GM21526 (cell line): ENCODE measurements around the gene NPTXR.

Source experiments
- ATAC-seq: cut with Tn5 transposase; IDR thresholded peaks from one replicate; pipeline ENCODE4 v1.9.1; 2021; ENCODE audit warnings: moderate library complexity; ENCODE audit not compliant: unreplicated experiment, low FRiP score

Gene NPTXR

DNA sequence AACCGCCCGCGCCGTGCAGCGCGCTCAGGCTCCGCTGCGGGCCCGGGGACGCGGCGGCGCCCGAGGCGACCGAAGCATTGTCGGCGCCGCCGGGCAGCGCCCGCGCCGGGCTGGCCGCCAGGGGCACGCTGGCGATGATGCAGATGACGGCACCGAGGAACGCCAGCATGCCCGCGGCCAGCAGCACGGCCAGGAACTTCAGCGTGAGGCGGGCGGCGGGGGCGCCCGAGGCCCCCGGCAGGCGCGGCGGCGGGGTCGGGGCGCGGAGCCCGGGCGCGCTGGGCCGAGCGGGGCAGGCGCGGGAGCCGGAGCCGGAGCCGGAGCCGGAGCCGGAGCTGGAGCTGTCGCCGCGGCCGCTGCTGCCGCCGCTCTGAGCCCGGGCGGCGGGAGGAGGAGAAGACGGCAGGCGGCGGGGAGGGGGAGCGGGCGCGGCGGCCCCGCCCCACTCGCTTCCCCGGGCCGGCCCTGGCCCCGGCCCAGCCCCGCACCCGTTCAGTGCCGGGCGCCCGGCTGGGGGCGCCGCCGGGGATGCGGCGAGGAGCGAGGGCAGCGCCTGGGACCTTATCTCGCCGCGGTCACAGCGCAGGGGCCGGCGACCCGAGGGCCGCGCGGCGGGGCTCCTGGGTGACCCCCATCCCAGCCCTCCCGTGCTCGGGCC is at the start of gene NPTXR:
Gene NPTXR (minus strand): TSS at position 372 of the 658 bp plus-strand sequence.
- no peak for ATAC-seq

- ATAC-seq, result no peak
These were observed 47.4 kb upstream of the NPTXR start for GRCh38 chr22:38891256-38891655.

- no peak for ATAC-seq
These were observed 46.5 kb upstream of the NPTXR start for GRCh38 chr22:38890377-38890776.

- ATAC-seq, result no peak
These were observed 42.5 kb upstream of the NPTXR start for GRCh38 chr22:38886333-38886732.

- ATAC-seq, result no peak
These were observed 39.3 kb upstream of the NPTXR start for GRCh38 chr22:38882972-38883622.

- ATAC-seq, result no peak
These were observed 38.4 kb upstream of the NPTXR start for GRCh38 chr22:38881997-38882879.

- no peak for ATAC-seq
These were observed 37.6 kb upstream of the NPTXR start for GRCh38 chr22:38881464-38881871.

DNA sequence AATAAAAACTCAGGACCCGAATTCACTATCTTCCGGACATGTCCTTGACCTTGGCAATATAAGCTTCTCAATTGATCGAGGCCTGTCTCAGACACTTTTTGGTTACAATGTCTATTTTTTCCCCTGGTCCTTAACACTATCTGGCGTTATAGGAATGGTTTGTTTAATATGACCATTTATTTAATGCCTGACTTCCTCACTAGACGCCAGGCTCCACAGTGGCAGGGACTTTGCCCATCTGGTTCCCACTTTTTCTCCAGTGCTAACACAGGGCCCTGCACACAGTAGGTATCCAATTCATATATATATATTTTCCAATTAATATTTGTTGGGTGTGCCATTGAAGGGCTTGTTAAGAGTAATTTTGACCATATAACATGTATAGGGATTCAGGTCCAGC is 36.1 kb upstream of the NPTXR start:
- no peak for ATAC-seq

DNA sequence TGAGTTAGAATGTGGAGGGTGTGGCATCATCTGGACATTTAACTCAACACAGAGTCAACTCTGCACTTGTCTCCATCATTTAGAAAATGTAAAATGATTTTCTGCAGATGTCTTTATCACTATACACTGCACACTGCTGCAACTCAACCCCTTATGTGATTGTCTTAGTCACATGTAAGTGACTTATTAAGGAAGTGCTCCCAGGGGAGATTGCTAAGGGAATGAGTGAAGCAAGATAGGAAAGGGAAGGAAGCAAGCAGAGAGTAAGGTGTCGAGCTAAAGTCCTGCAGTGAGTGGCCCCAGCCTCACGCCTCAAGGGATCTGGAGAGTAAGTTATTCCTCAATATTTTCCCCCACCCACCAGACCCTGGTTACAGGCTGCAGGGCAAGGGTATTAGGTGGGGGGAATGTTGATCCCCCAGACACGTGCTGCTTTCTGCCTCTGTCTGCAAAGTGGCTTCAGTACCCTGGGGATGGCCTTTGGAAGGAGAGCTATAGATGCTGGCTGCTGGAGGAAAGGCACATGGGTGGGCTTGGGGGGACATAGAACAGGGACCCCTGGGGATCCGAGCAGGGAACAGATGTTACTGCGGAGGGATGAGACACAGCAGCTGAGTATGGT is 35.4 kb upstream of the NPTXR start:
- ATAC-seq, result no peak

DNA sequence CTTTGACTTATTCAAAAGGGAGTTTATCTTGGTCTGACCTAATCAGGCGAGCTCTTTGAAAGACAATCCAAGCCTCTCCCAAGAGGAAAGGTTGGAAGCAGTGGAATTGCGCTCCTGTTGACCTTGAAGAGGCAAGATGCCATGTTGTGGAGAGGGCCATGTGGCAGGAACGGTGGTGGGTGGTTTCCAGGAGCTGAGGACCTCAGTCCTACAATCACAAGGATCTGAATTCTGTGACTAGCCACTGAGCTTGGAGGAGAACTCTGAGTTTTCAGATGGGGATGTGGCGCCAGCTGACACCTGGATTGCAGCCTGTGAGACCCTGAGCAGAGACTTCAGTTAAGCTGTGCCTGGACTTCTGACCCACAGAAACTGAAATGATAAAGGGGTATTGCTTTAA is 34.2 kb upstream of the NPTXR start:
- ATAC-seq, result no peak

GRCh38 chr22:38874529-38875222 is 30.8 kb upstream of the NPTXR start:
- ATAC-seq, result no peak

DNA sequence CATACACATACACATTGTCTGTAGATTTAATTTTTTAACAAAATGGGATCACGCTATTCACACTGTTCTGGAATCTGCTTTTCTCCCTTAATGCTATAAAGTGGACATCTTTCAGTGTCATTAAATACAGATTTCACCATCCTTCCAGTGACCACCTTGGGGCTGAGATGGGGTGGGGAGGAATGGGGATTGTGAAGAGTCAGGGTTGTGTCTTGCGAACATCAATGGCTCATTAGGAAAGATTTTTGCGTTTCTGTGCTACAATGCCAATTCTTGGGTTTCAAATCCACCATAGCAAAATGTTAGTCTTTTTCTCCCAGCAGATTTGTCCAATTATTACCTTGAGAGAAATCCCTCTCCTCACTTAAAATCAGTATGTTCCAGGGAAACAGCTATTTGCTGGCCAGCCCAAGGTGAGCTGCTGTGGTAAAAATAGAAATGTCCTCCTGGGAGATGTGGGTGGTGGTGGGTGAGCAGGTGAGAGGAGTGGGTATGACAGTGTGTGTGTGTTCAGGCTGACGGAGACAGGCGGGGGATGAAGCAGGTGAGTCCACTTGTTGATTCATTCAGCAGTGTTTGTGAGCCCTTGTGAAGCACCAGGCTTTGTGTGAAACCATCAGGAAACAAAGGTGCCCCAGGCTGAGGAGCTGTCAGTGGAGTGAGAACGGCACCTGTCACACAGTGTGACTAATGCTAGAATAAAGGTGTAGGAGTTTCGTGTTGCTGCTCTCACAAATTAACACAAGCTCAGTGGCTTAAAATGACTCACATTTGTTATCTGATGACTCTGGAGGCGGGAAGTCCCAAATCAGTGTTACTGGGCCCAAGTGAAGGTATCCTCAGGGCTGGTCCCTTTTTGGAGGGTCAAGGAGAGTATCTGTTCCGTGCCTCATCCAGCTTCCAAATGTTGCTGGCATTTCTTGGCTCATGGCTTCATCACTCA is 29.9 kb upstream of the NPTXR start:
- no peak for ATAC-seq

DNA sequence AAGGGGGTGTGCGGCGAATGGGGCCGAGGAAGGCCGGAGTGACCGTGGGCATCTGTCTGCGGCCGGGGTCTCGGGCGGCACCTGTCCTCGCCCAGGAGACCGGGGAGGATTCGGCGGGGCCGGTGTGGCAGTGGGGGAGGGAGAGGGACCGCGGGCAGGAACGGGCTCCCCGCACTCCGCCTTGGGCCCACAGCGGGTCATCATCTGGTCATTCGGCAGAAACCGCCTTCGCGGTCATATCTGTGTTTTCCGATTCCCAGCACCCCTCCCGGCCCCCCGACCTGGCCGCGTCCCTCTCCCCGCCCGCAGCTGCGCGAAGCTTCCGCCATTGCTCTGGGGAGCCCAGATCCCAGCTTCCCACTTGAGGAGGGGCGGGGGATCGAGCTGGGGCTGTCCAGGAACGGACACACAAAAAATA is 29.0 kb upstream of the NPTXR start:
- no peak for ATAC-seq

- ATAC-seq, result no peak
These were observed 28.5 kb upstream of the NPTXR start, which contains the start of gene CBX6 for GRCh38 chr22:38872172-38872830. CBX6 (minus strand) TSS chr22:38872216; CDS start chr22:38872190, 26 bp downstream.

GRCh38 chr22:38871360-38872171 is 27.7 kb upstream of the NPTXR start:
- ATAC-seq, result no peak

- no peak for ATAC-seq
These were observed 27.0 kb upstream of the NPTXR start for GRCh38 chr22:38870791-38871359.

- no peak for ATAC-seq
These were observed 26.5 kb upstream of the NPTXR start for GRCh38 chr22:38870312-38870741.
